ENCODE data around the gene SP9. TPM values are rescaled to one million over a fixed set of nuclear protein-coding genes. Genes with fewer than 3 reads are reported as not detected.

The SP9 gene
- total RNA-seq (2021): 0.11 and 0.15 TPM in 2 replicates
- not detected for Bru-seq, nascent RNA
- BruChase-seq, experiment 1, labeled RNA remaining after a 2-hour chase: percentile 14 among the genes with signal in this experiment
- not detected for BruChase-seq, experiment 2, labeled RNA remaining after a 6-hour chase
- long read RNA-seq, partial matches to known transcripts: 0 of 1 reads
- long read RNA-seq, other reads (novel, unspliced or antisense): 0 of 1 reads

- POLR2A ChIA-PET (ENCODE audit: low non-redundant PET): no interaction called here
- Histone ChIP-seq H3K4me1 (ENCODE audit: insufficient read depth, low read length, poor library complexity, severe bottlenecking) (peaks cover 25% of the 10 kb centered on the region), H3K4me3 (ENCODE audit: low read depth, low read length, poor library complexity, severe bottlenecking) (peak within 1 kb of the TSS; percentile 48), H3K9me3 (ENCODE audit: low read depth, low read length, poor library complexity, severe bottlenecking) (no peaks in the 10 kb centered on the region), H3K27ac (ENCODE audit: low read depth, low read length, poor library complexity, severe bottlenecking) (no peak within 1 kb of the TSS), H3K27me3 (replicated peaks; ENCODE audit: insufficient read depth, low read depth, low read length, poor library complexity) (peaks cover 95% of the 10 kb centered on the region), H3K36me3 (ENCODE audit: insufficient read depth, low read length, poor library complexity, severe bottlenecking) (no peaks in the 10 kb centered on the region)
- intact Hi-C loops (cut with micrococcal nuclease; ENCODE audit: unreplicated experiment): loop anchor here (5.0 kb wide), 1 partner anchor 88 kb away; the partner anchor contains the start of gene OLA1
- BruUV-seq (replicated peaks): no TSS peak
- DNase-seq (ENCODE audit: low spot score): peak; percentile 88
- TF ChIP-seq EZH2 (IDR thresholded peaks at IDR 0.05; ENCODE audit: borderline replicate concordance, low read depth, low read length, poor library complexity, severe bottlenecking): no peak
- TF ChIP-seq CTCF (conservative IDR thresholded peaks at IDR 0.05; ENCODE audit: low read depth, low read length): no peak
- CTCF ChIA-PET: interaction anchor here (0.6 kb wide), 1 partner anchor 1633 kb away, joined by 3 read pairs; no protein-coding TSS in a partner anchor
Observed at GRCh38 chr2:174334781-174335251, at the start of gene SP9. Gene SP9, plus strand, starts transcription at chr2:174334954. Its CDS starts 139 bp downstream, at chr2:174335093.

- Histone ChIP-seq H3K4me3 (ENCODE audit: low read depth, low read length, poor library complexity, severe bottlenecking) (no peak overlapping the region), H3K27me3 (replicated peaks; ENCODE audit: insufficient read depth, low read depth, low read length, poor library complexity) (peaks cover 27% of the 10 kb centered on the region), H3K9me3 (ENCODE audit: low read depth, low read length, poor library complexity, severe bottlenecking) (no peaks in the 10 kb centered on the region), H3K36me3 (ENCODE audit: insufficient read depth, low read length, poor library complexity, severe bottlenecking) (no peaks in the 10 kb centered on the region), H3K27ac (ENCODE audit: low read depth, low read length, poor library complexity, severe bottlenecking) (no peak overlapping the region), H3K4me1 (ENCODE audit: insufficient read depth, low read length, poor library complexity, severe bottlenecking) (no peaks in the 10 kb centered on the region)
- TF ChIP-seq CTCF (conservative IDR thresholded peaks at IDR 0.05; ENCODE audit: low read depth, low read length) (no peak), EZH2 (IDR thresholded peaks at IDR 0.05; ENCODE audit: borderline replicate concordance, low read depth, low read length, poor library complexity, severe bottlenecking) (no peak)
- CTCF ChIA-PET: no interaction called here
- intact Hi-C loops (cut with micrococcal nuclease; ENCODE audit: unreplicated experiment): no loop called here
- BruUV-seq (replicated peaks): no TSS peak
- DNase-seq (ENCODE audit: low spot score): no peak
- POLR2A ChIA-PET (ENCODE audit: low non-redundant PET): no interaction called here
Observed at GRCh38 chr2:174286172-174286571, 48.6 kb upstream of the SP9 start.

- intact Hi-C loops (cut with micrococcal nuclease; ENCODE audit: unreplicated experiment): no loop called here
- Histone ChIP-seq H3K27me3 (replicated peaks; ENCODE audit: insufficient read depth, low read depth, low read length, poor library complexity) (no peaks in the 10 kb centered on the region), H3K27ac (ENCODE audit: low read depth, low read length, poor library complexity, severe bottlenecking) (no peak overlapping the region), H3K4me1 (ENCODE audit: insufficient read depth, low read length, poor library complexity, severe bottlenecking) (no peaks in the 10 kb centered on the region), H3K4me3 (ENCODE audit: low read depth, low read length, poor library complexity, severe bottlenecking) (no peak overlapping the region), H3K9me3 (ENCODE audit: low read depth, low read length, poor library complexity, severe bottlenecking) (peaks cover 7% of the 10 kb centered on the region), H3K36me3 (ENCODE audit: insufficient read depth, low read length, poor library complexity, severe bottlenecking) (no peaks in the 10 kb centered on the region)
- ChIA-PET CTCF (no interaction called here), POLR2A (ENCODE audit: low non-redundant PET) (no interaction called here)
- no peak for DNase-seq (ENCODE audit: low spot score)
- TF ChIP-seq EZH2 (IDR thresholded peaks at IDR 0.05; ENCODE audit: borderline replicate concordance, low read depth, low read length, poor library complexity, severe bottlenecking) (no peak), CTCF (conservative IDR thresholded peaks at IDR 0.05; ENCODE audit: low read depth, low read length) (no peak)
- BruUV-seq (replicated peaks): no TSS peak
Observed at GRCh38 chr2:174292908-174293307, 41.8 kb upstream of the SP9 start.
